ENCODE results near the gene TANC2.

Gene TANC2

DNA sequence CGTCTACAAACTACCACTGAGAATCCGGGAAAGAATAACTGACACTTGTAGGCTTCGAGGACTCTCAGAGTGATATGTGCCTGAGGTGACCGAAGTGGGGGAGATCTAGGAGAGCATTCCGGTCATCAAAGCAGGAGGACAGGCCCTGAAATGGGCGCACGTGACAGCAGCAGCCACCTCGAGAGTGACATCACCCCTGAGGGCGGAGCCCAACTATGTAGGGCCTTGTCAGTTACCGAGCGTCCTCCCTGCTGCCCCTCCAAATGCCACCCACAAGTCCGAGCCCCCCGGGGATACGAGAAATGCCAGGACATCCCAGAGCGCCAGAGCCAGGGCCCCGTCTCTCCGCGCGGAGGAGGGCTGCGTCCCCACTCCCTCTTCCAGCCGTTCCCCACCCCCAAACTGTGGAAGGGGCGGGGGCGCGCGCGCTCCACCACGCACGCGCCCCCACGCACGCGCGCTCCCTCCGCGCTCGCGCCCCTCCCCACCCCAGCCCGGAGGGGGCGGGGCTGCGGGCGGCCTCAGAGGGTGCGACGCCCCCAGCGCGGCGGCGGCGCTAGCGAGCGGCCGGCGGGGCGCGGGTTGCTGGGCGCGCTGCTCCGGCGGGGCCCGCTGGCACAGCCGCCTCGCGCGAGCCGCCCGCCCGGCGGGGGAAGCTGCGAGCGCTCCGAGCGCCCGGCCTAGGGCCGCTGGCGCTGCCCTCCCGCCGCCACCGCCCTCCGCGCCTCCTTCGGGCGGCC, at the start of gene TANC2:
TSS of gene TANC2 (plus strand) at position 550 of the 740 bp plus-strand sequence. CDS start 43,325 bp downstream, outside the sequence.
- peak; percentile 66 to 68 for DNase-seq (ENCODE audit: low read depth in 2 of 2)

- no peak for DNase-seq (ENCODE audit: low read depth in 2 of 2)
Measured at GRCh38 chr17:62916684-62917571, 49.1 kb upstream of the TANC2 start.

DNA sequence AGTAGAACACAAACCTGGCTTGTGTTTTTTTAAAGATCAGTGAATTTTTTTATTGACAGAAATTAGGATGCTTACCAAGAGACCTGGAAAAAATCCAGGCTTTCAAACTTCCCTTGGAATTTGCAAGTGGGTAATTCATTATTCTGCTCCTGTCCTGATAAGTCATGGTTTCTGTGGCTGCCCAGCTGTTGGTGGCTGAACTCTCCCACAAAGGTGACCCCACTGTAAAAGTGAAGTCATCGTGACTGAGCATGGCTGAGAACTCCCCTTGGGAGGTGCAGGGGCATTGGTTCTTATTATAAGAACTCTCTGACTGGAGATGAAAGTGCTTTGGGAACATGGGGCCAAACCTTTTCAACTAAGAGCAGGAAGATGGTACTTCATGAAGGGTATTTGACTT, 46.6 kb upstream of the TANC2 start:
- DNase-seq (ENCODE audit: low read depth in 2 of 2), result no peak

DNA sequence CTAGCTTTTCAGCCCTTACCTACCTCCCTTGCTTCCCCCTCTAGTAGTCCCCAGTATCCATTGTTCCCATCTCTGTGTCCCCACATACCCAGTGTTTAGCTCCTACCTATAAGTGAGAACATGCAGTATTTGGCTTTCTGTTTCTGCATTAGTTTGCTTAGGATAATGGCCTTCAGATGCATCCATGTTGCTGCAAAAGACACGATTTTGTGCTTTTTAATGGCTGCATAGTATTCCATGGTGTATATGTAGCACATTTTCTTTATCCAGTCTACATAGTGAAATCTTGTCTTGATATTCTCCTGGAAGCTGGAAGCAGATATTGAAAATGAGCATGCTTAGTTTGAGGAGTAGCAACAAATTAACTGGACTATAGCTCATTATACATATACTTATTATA, 45.7 kb upstream of the TANC2 start:
- DNase-seq (ENCODE audit: low read depth in 2 of 2), result no peak

GRCh38 chr17:62921817-62922216, 44.2 kb upstream of the TANC2 start:
- DNase-seq (ENCODE audit: low read depth in 2 of 2), result no peak

- DNase-seq (ENCODE audit: low read depth in 2 of 2), result no peak
Measured at GRCh38 chr17:62923258-62924150, 42.5 kb upstream of the TANC2 start.

GRCh38 chr17:62925267-62925836, 40.7 kb upstream of the TANC2 start:
- no peak for DNase-seq (ENCODE audit: low read depth in 2 of 2)

DNA sequence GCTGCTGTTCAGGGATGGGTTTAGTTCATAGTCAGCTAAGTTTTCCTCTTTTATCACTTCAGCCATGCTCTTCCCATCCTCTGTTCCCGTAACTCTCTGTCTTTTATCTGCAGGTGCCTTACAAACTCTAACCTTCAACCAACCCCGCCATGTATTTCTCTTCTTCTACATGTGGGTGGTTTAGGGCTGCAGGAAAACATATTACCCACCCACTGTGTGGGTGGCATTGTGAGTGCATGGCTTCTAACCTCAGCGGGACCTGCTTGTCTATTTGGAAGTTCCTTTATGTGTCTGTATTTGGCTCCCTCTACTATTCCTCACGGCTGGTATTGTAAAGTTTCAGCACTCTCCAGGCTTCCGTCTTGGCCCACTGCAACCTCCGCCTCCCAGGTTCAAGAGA, 39.0 kb upstream of the TANC2 start:
- DNase-seq (ENCODE audit: low read depth in 2 of 2), result no peak

- DNase-seq (ENCODE audit: low read depth in 2 of 2), result no peak
Measured at GRCh38 chr17:62929320-62929719, 36.7 kb upstream of the TANC2 start.

DNA sequence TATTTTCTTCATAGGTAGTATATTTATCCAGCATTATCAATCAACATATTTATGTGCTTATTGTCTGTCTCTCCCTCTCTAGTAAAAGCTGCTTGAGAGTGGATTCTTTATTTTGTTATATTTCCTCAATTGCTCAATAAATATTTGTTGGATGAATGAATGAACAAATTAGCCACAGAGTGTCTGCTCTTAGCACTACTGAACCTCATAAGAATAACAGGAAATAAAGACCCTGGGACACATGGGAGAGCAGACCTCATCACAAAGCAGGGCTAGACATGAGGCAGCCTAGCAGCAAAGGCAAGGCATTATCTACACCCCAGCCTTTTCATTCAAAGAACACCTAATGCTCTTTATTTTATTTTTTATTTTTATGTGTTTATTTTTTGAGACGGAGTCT, 34.9 kb upstream of the TANC2 start:
- no peak for DNase-seq (ENCODE audit: low read depth in 2 of 2)

- DNase-seq (ENCODE audit: low read depth in 2 of 2), result no peak
Measured at GRCh38 chr17:62933501-62934385, 32.3 kb upstream of the TANC2 start.

DNA sequence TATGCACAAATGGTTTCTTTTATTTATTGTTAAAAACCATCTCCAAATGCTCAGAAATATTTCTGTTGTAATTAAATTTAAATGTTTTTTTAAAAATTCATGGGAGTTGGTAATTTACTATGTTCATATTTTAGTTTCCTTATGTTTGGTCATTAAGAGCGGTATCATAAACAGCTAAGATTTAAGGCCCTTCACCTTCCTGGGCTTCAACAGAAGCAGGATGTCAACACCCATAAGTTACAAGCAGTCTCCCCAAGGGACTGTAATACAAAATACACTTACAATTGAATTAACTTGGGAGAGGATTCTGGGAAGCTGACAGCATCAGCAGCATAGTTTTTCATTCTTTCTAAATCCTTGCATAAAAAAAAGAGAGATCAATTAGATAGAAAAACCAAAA, 30.9 kb upstream of the TANC2 start:
- DNase-seq (ENCODE audit: low read depth in 2 of 2), result no peak

DNA sequence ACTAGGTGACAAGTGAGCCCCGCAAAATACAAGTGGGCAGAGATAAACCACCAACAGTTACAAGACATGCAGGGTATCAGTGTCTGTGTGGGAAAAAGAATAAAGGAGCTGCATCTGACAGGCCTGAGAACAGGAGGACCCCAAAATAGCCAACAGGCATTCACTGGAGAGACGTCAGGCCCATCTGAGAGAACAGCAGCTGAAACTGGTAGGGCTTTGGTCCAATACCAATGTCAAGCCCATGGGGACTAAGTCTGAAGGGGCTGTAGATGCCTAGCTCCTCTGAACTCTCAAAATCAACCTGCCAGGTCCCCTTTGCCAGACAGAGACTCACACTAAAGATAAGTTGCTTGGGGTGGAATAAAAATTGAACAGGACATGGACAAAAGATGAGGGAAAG, 30.5 kb upstream of the TANC2 start:
- DNase-seq (ENCODE audit: low read depth in 2 of 2), result no peak

- DNase-seq (ENCODE audit: low read depth in 2 of 2), result no peak
Measured at GRCh38 chr17:62937606-62938005, 28.4 kb upstream of the TANC2 start.

GRCh38 chr17:62941358-62941991, 24.6 kb upstream of the TANC2 start:
- no peak for DNase-seq (ENCODE audit: low read depth in 2 of 2)

GRCh38 chr17:62948370-62948769, 17.7 kb upstream of the TANC2 start:
- DNase-seq (ENCODE audit: low read depth in 2 of 2), result no peak

DNA sequence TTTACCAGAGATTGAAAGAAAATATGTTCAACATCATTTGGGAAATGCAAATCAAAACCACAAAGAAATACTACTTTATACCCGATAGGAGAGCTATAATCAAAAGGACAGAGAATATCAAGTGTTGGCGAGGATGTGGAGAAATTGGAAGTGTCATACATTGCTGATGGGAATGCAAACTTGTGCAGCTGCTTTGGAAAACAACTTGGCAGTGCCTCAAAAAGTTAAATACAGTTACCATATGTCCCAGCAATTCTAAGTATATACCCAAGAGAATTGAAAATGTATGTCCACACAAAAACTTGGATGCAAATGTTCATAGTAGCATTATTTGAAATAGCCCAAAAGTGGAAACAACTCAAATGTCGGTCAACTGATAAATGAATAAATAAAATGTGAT, 17.0 kb upstream of the TANC2 start:
- no peak for DNase-seq (ENCODE audit: low read depth in 2 of 2)

DNA sequence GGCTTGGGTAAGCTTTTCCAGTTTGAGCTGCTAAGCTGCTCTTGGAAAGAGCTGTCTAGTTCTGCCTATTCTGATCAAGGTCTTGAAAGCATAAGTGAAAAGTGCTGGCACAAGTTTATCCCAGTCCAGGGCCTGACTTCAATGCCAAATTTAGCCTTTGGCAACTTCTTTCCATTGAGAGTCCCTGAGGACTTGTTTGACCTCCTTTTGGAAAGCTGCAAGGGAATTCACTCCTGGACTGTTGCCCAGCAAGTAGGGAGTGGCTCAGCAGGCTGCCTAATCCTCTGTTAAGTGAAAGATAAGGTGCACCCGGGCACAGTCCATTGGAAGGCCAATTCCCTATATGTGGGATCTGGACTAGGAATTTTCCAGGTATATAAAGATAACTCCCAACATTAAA, 16.0 kb upstream of the TANC2 start:
- no peak for DNase-seq (ENCODE audit: low read depth in 2 of 2)

- no peak for DNase-seq (ENCODE audit: low read depth in 2 of 2)
Measured at GRCh38 chr17:62955841-62956352, 10.1 kb upstream of the TANC2 start.

DNA sequence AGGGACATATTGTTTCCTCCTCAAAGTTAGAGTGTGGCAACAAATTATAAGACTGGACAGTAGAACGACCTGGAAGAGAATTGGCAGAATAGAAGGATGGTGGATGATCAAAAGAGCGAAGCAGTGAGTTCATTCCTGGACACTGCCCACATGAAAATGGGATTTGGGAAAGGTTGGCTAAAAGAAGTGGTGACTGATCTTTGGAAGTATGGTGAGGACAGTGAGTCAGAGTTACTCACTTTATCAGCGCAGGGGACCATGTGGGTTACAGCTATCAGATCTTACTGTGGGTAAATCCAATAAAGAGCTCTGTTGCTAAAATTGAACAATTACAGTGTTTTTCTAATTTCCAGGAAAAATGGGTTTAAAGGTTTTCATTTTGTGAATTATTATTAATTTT, 2.7 kb upstream of the TANC2 start:
- DNase-seq (ENCODE audit: low read depth in 2 of 2), result no peak

Measured in stimulated activated CD4-positive, alpha-beta T cell treated with anti-CD3 and anti-CD28 coated beads, Interleukin-1b, Interleukin-23, amount 100 ng/mL, for 4 hours (primary cell).